Fibroblast of mammary gland (primary cell): ENCODE measurements around the gene XRCC4.
"Not testable (repeated sequence)": the region's sequence is repeated elsewhere in the genome, so short reads cannot be mapped to it uniquely, and the experiment has no call there.

ENCODE experiments used
- DNase-seq: peaks from one replicate; pipeline ENCODE4 v3.0.0-alpha.2; 2010; ENCODE audit warnings: low read depth
- H3K4me3 ChIP-seq: 2 replicates; pipeline ENCODE4 v1.5.1; 2011; ENCODE audit warnings: low read depth, mild to moderate bottlenecking, low read length, moderate library complexity; ENCODE audit not compliant: control insufficient read depth
- TF ChIP-seq, protein P1 (sequence below): conservative IDR thresholded peaks from 2 replicates; pipeline ENCODE4 v1.5.1; 2011; ENCODE audit warnings: low read depth, low read length, inconsistent platforms; ENCODE audit not compliant: control insufficient read depth, insufficient read depth

The XRCC4 gene

DNA sequence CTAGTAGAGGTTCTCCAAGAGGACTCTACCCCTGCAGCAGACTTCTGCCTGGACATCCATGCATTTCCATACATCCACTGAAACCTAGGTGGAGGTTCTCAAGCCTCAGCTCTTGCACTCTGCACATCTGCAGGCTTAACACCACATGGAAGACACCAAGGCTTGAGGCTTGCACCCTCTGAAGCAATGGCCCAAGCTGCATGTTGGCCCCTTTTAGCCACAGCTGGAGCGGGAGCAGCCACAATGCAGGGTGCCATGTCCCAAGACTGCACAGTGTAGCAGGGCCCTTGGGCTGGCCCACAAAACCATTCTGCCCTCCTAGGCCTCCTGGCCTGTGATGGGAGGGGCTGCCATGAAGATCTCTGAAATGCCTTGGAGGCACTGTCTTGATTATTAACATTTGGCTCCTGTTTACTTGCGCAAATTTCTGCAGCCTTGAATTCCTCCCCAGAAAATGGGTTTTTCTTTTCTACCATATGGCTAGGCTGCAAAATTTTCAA is 271.0 kb downstream of the XRCC4 start:
- no peak for DNase-seq
- TF ChIP-seq, protein P1, sequence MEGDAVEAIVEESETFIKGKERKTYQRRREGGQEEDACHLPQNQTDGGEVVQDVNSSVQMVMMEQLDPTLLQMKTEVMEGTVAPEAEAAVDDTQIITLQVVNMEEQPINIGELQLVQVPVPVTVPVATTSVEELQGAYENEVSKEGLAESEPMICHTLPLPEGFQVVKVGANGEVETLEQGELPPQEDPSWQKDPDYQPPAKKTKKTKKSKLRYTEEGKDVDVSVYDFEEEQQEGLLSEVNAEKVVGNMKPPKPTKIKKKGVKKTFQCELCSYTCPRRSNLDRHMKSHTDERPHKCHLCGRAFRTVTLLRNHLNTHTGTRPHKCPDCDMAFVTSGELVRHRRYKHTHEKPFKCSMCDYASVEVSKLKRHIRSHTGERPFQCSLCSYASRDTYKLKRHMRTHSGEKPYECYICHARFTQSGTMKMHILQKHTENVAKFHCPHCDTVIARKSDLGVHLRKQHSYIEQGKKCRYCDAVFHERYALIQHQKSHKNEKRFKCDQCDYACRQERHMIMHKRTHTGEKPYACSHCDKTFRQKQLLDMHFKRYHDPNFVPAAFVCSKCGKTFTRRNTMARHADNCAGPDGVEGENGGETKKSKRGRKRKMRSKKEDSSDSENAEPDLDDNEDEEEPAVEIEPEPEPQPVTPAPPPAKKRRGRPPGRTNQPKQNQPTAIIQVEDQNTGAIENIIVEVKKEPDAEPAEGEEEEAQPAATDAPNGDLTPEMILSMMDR = no peak
- H3K4me3 ChIP-seq = no peak overlapping the region

DNA sequence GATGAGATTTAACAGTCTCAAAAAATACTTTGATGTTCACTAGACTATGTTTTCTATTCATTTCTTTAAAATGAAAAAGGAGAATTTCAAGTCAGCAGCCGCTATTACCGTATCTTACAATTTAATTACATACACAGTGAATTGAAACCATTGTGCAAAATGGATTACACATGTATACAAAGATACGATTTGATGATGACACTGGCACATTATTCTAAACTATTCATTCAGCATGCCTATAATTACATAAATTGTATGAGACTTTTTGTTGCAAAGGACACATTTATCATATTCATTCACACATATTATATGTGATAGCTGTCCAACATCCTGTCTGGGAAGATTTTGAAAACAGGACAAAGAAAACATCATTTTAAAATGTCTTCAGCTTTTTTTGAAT is 275.9 kb downstream of the XRCC4 start:
- DNase-seq = no peak
- no peak overlapping the region for H3K4me3 ChIP-seq
- TF ChIP-seq, protein P1 = no peak

DNA sequence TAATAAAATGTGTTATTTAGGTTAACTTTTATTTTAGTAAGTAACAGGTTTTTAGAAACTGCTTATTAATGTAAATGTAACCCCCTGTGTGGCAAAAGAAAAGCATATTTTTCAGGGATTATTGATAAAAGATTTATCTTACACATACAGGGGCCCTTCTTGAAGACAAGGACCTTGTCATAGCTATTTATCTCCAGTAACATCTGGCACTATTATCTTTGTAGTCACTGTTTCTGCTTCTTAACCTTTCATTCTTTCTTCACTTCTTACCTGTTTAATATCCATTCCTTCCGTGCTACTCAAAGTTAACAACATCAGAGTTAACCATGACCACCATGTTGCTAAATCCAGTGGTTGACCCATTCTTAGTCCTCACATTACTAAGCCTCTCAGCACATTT is 276.4 kb downstream of the XRCC4 start:
- no peak overlapping the region for H3K4me3 ChIP-seq
- TF ChIP-seq, protein P1 = no peak
- DNase-seq = no peak

DNA sequence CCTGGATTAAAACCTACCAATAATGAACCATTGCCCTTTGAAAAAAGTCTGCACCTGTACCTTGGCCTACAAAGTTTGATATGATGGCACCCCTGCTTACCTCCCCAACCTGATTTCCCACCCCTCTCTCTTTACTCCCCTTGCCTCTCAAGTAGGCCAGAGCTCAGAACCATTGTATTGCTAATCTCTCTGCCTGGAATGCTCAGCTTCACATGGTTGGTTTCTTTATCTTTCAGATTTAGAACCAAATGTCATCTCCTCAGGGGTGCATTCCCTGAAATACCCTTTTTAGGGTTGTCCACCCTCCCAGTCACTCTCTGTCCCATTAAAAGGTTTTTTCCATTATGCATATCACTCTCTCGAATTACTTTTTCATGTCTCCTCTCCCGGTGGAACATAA is 277.6 kb downstream of the XRCC4 start:
- TF ChIP-seq, protein P1 = no peak
- no peak for DNase-seq

DNA sequence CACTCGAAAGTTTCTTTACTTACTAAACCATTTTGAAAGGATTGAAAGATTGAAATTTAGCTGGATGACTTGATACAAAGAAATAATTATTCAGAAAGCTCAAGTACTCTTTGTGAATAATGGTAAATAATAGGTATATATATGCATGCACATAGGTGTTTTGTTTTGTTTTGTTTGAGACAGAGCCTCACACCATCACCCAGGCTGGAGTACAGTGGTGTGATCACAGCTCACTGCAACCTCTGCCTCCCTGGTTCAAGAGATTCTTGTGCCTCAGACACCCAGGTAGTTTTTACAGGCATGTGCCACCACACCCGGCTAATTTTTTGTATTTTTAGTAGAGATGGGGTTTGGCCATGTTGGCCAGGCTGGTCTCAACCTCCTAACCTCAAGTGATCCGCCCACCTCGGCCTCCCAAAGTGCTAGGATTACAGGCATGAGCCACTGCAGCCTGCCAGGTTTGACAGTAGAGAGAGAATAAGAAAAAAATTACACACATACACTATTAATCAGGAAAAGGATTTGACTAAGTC is 278.2 kb downstream of the XRCC4 start:
- not testable (repeated sequence) for DNase-seq, H3K4me3 ChIP-seq

More for the DNA sequence above, 277.6 kb downstream of the XRCC4 start:
- no peak overlapping the region for H3K4me3 ChIP-seq

DNA sequence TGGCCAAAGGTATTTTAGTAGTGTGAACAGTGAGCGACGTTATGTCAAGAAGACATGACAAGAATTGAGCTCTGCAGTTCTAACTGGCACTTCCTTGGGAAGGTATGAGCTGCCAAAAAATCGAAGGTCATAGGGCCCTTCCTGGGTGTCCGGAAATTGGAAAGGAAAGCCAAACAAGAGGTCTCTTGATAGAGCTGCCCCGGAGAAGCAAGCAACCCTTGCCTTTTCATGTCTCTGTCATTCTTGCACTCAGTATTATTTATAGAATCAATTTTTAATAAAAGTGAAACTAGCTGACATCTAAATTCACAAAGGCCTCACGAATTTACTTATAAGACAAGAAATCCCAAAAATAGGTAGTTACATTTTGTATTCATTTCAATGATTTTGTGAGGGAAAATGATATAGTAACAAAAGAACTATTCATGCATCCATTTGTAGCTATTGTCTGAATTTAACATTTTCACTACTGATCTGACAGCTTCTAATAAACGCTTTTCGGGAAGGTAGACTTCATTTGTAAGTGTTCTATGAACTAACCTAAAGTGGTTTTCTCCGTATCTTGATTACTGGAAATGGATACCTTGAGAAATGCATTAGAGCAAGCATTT is 280.4 kb downstream of the XRCC4 start:
- TF ChIP-seq, protein P1 = no peak
- DNase-seq = no peak
- H3K4me3 ChIP-seq = no peak overlapping the region

DNA sequence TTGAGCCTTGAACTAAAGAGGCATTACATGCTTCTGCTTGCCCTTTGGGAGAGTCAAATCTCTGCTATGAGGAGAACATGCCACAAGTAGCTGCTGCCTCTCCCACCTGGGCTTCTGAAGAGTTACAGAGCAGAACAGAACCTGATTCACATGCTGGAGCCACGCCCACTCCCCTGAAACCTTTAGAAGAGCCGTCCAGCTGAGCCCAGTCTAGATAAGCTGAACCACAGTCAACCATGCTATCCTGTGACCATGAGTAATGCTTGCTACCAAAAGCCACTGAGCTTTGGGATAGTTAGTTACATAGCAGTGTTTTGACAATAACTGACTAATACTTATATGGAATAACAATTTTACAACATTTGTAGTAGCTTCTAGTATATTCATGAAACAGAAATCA is 283.2 kb downstream of the XRCC4 start:
- TF ChIP-seq, protein P1 = no peak
- no peak for DNase-seq
- no peak overlapping the region for H3K4me3 ChIP-seq
